ENCODE data around the gene GULP1.

Gene GULP1

GRCh38 chr2:188623995-188624643 is 332.4 kb downstream of the GULP1 start:
- peak; percentile 99 for TF ChIP-seq ZNF70 (CRISPR knock-in tag; IDR thresholded peaks at IDR 0.05)
- no peak for TF ChIP-seq TSHZ2 (CRISPR knock-in tag; IDR thresholded peaks at IDR 0.05)
- peak; percentile 98 for ATAC-seq

- no peak for TF ChIP-seq TOX (CRISPR knock-in tag; IDR thresholded peaks at IDR 0.05; ENCODE audit: borderline replicate concordance)
- TF ChIP-seq ISL1 (CRISPR knock-in tag; IDR thresholded peaks at IDR 0.05), result no peak
- TF ChIP-seq ZFP3 (CRISPR knock-in tag; IDR thresholded peaks at IDR 0.05), result no peak
- no peak for TF ChIP-seq CSDC2 (CRISPR knock-in tag; IDR thresholded peaks at IDR 0.05)
- no peak for TF ChIP-seq ZNF70 (CRISPR knock-in tag; IDR thresholded peaks at IDR 0.05)
- TF ChIP-seq ZNF8 (CRISPR knock-in tag; IDR thresholded peaks at IDR 0.05), result no peak
- no peak for TF ChIP-seq PATZ1 (CRISPR knock-in tag; IDR thresholded peaks at IDR 0.05; ENCODE audit: borderline replicate concordance)
- TF ChIP-seq ESRRG (CRISPR knock-in tag; IDR thresholded peaks at IDR 0.05), result no peak
- no peak for TF ChIP-seq RARB (CRISPR knock-in tag; IDR thresholded peaks at IDR 0.05)
- no peak for TF ChIP-seq CSRNP3 (CRISPR knock-in tag; IDR thresholded peaks at IDR 0.05)
- no peak for TF ChIP-seq BACH2 (CRISPR knock-in tag; IDR thresholded peaks at IDR 0.05; ENCODE audit: borderline replicate concordance)
- TF ChIP-seq ZC3H10 (CRISPR knock-in tag; IDR thresholded peaks at IDR 0.05), result no peak
- TF ChIP-seq CREB5 (CRISPR knock-in tag; IDR thresholded peaks at IDR 0.05; ENCODE audit: low read depth), result no peak
- TF ChIP-seq SNAI2 (CRISPR knock-in tag; IDR thresholded peaks at IDR 0.05), result no peak
- TF ChIP-seq TCF4 (CRISPR knock-in tag; IDR thresholded peaks at IDR 0.05; ENCODE audit: borderline replicate concordance), result no peak
- TF ChIP-seq GLIS3 (CRISPR knock-in tag; IDR thresholded peaks at IDR 0.05), result no peak
- TF ChIP-seq ARNTL (CRISPR knock-in tag; IDR thresholded peaks at IDR 0.05; ENCODE audit: borderline replicate concordance, low read depth), result no peak
- TF ChIP-seq ZFP30 (CRISPR knock-in tag; IDR thresholded peaks at IDR 0.05), result no peak
- TF ChIP-seq OSR1 (CRISPR knock-in tag; IDR thresholded peaks at IDR 0.05), result no peak
- no peak for ATAC-seq
These were observed 335.8 kb downstream of the GULP1 start for GRCh38 chr2:188627471-188627870.

- TF ChIP-seq ARNTL (CRISPR knock-in tag; IDR thresholded peaks at IDR 0.05; ENCODE audit: borderline replicate concordance, low read depth) (no peak), BACH2 (CRISPR knock-in tag; IDR thresholded peaks at IDR 0.05; ENCODE audit: borderline replicate concordance) (no peak), PATZ1 (CRISPR knock-in tag; IDR thresholded peaks at IDR 0.05; ENCODE audit: borderline replicate concordance) (no peak), CREB5 (CRISPR knock-in tag; IDR thresholded peaks at IDR 0.05; ENCODE audit: low read depth) (no peak)
- ATAC-seq, result no peak; the same call in 2 of the 3 replicates
These were observed 337.5 kb downstream of the GULP1 start for GRCh38 chr2:188628989-188629752.
